Ishikawa (cell line): ENCODE measurements around the gene RBMS1.

Experiments
- EGR1 ChIP-seq: IDR thresholded peaks from 2 replicates; pipeline ENCODE4 v1.6.1; 2012
- EP300 ChIP-seq: IDR thresholded peaks from 2 replicates; pipeline ENCODE4 v1.6.1; 2012; ENCODE audit warnings: borderline replicate concordance
- FOXM1 ChIP-seq: IDR thresholded peaks from 2 replicates; pipeline ENCODE4 v1.6.1; 2012; ENCODE audit warnings: low read depth, borderline replicate concordance
- MAX ChIP-seq: IDR thresholded peaks from 2 replicates; pipeline ENCODE4 v1.6.1; 2012
- RAD21 ChIP-seq: IDR thresholded peaks from 2 replicates; pipeline ENCODE4 v1.6.1; 2012; ENCODE audit warnings: low read depth
- TCF12 ChIP-seq: IDR thresholded peaks from 2 replicates; pipeline ENCODE4 v1.6.1; 2012; ENCODE audit warnings: low read depth
- TEAD4 ChIP-seq: IDR thresholded peaks from 2 replicates; pipeline ENCODE4 v1.6.1; 2012
- USF1 ChIP-seq: IDR thresholded peaks from 2 replicates; pipeline ENCODE4 v1.6.1; 2012
- YY1 ChIP-seq: IDR thresholded peaks from 2 replicates; pipeline ENCODE4 v1.6.1; 2012; ENCODE audit warnings: low read depth

DNA sequence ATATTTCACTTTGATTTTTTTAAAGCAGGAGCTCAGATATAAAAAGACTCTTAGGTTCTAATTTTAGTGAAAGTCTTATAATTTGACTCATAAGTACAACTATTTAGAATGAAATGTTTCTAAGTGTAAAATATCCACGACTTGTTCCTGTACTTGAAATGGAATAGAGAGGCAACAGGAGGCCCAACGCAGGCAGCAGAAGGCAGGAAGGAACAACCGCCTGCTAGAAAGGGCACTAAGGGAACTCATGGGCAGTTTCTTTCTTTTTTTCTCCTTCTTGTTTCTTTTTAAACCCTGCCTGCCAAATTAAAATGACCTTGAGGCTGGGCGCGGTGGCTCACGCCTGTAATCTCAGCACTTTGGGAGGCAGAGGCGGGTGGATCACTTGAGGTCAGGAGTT, 51.0 kb downstream of the RBMS1 start:
- TF ChIP-seq TCF12 (no peak), USF1 (no peak), EP300 (no peak), EGR1 (no peak), FOXM1 (no peak), RAD21 (no peak), YY1 (no peak), TEAD4 (no peak), MAX (no peak)
